Smooth muscle cell (in vitro differentiated cells): Measurements from ENCODE around the gene HCN1. TPM values are rescaled to one million over a fixed set of nuclear protein-coding genes. Genes with fewer than 3 reads are reported as not detected.

ENCODE experiments used
- DNase-seq: peaks from one replicate; lab custom pipeline; 2025; ENCODE audit not compliant: unreplicated experiment; lab: John Stamatoyannopoulos, UW
- H2AFZ ChIP-seq: fragments of 200-600 bp; sonication (generic); 2 replicates; pipeline ENCODE4 v1.6.0; 2016; ENCODE audit warnings: antibody characterized with exemption, low read depth, mild to moderate bottlenecking
- H3F3A ChIP-seq: fragments of 200-600 bp; sonication (generic); 2 replicates; pipeline ENCODE4 v1.6.0; 2017; ENCODE audit warnings: antibody characterized with exemption, low read depth
- H3K27ac ChIP-seq: fragments of 200-600 bp; sonication (generic); 2 replicates; pipeline ENCODE4 v1.5.1; 2016; ENCODE audit warnings: low read depth, mild to moderate bottlenecking
- H3K27me3 ChIP-seq: fragments of 200-600 bp; sonication (generic); 2 replicates; pipeline ENCODE4 v1.6.1; 2016; ENCODE audit warnings: low read depth, mild to moderate bottlenecking
- H3K36me3 ChIP-seq: fragments of 200-600 bp; sonication (generic); 2 replicates; pipeline ENCODE4 v1.5.1; 2016; ENCODE audit warnings: low read depth
- H3K4me1 ChIP-seq: fragments of 200-600 bp; sonication (generic); 2 replicates; pipeline ENCODE4 v1.5.1; 2016; ENCODE audit warnings: low read depth
- H3K4me2 ChIP-seq: fragments of 200-600 bp; sonication (generic); 2 replicates; pipeline ENCODE4 v1.6.0; 2016; ENCODE audit warnings: mild to moderate bottlenecking
- H3K4me3 ChIP-seq: fragments of 200-600 bp; sonication (generic); 2 replicates; pipeline ENCODE4 v1.5.1; 2016; ENCODE audit warnings: mild to moderate bottlenecking
- H3K79me2 ChIP-seq: fragments of 200-600 bp; sonication (generic); 2 replicates; pipeline ENCODE4 v1.6.0; 2016; ENCODE audit warnings: low read depth, mild to moderate bottlenecking
- H3K9ac ChIP-seq: fragments of 200-600 bp; sonication (generic); 2 replicates; pipeline ENCODE4 v1.6.0; 2016; ENCODE audit warnings: low read depth
- H3K9me3 ChIP-seq: fragments of 200-600 bp; sonication (generic); replicated peaks from 2 replicates; pipeline ENCODE4 v1.5.1; 2016; ENCODE audit warnings: low read depth
- H4K20me1 ChIP-seq: fragments of 200-600 bp; sonication (generic); 2 replicates; pipeline ENCODE4 v1.6.0; 2016; ENCODE audit warnings: low read depth
- CTCF ChIP-seq: fragments of 200-600 bp; sonication (generic); IDR thresholded peaks from 2 replicates; pipeline ENCODE4 v1.5.1; 2017; ENCODE audit warnings: borderline replicate concordance, mild to moderate bottlenecking, antibody characterized with exemption; ENCODE audit not compliant: insufficient read depth, poor library complexity, severe bottlenecking
- WGBS: methylation state at CpG from one replicate; pipeline ENCODE4 v1.1.7; 2016; ENCODE audit warnings: low lambda C conversion rate; 5-methylcytosine and 5-hydroxymethylcytosine counted together
- polyA plus RNA-seq: library from polyadenylated mRNA; unstranded; fragments of >200 nt; fragmentation: Nextera tagmentation; extraction: Ambion mirVana; gene quantifications from 2 replicates; pipeline ENCODE4 v1.2.1, GENCODE V29; 2016
- total RNA-seq: library from RNA; depleted of rRNA; stranded (reverse); fragments of >200 nt; gene quantifications from 2 replicates; pipeline ENCODE4 v1.2.3, GENCODE V29; 2014

Gene HCN1
- total and polyA plus RNA-seq, 2 experiments from 2014 or later = not detected

DNA sequence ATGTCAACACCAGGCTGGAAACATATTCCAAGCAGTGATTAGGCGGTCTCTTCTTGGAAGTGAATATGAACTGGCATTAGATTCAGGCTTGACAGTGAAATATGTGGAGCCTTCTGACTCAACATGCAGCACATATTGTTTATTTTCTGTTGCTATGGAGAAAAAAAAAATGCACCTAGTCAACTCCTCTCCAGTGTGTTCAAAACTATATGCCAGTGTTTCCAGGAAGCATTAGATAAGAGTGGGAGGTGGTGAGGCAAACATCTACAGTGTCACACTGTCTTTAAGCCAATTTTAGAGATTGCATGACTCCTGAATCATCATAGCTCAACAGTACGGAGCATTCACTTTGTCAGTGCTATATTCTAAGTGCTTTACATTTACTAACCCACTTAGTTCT is 117.9 kb downstream of the HCN1 start:
- WGBS = 49% methylated on average over 2 of the region's 2 CpGs
- H2AFZ ChIP-seq = no peak overlapping the region
- H4K20me1 ChIP-seq = no peaks in the 10 kb centered on the region
- H3K9me3 ChIP-seq = no peaks in the 10 kb centered on the region
- H3K4me1 ChIP-seq = no peaks in the 10 kb centered on the region
- no peak for TF ChIP-seq CTCF
- no peak overlapping the region for H3K27ac ChIP-seq
- no peak overlapping the region for H3K4me2 ChIP-seq
- H3K79me2 ChIP-seq = no peaks in the 10 kb centered on the region
- no peaks in the 10 kb centered on the region for H3K27me3 ChIP-seq
- DNase-seq = no peak
- no peak overlapping the region for H3K4me3 ChIP-seq
- no peaks in the 10 kb centered on the region for H3F3A ChIP-seq
- H3K36me3 ChIP-seq = no peaks in the 10 kb centered on the region
- no peak overlapping the region for H3K9ac ChIP-seq

DNA sequence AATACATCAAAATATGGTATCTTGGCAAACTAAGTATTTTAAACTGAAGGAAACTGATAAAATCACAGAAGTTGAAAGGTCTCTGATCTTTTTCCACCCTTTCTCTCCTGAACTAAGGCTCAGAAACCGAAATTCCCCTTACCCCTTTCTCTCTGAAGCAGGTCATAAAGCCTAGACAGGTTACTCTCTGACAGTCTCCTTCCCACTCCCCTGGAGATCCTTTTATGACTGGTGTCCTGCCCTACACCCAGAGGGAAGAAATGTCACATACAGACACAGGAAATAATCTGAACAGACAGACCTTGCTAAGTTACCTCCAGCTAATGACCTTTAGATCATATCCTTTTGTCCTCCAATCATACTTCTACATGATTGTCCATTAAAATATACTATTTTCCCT is 127.4 kb downstream of the HCN1 start:
- Histone ChIP-seq H3K27ac (no peak overlapping the region), H3K9me3 (no peaks in the 10 kb centered on the region)

DNA sequence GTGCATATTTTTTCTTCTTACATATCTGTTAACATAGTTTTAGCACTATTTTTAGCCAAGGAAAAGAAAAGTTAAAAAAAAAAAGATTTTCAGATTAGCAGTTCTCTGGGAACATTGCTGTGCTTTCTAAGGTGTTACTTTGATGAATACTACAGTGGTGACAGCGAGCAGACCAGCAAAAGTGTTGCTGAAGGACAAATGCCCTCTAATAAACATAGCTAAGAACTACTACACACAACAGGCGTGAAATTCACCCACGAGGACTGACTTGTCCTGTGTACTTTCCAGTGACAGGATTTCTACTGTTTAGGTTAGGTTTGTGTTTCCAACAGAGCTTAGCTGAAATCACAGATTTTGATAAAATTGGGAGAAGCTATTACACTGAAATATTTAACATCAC is 153.8 kb downstream of the HCN1 start:
- no peaks in the 10 kb centered on the region for H3K9me3 ChIP-seq
- H3F3A ChIP-seq = no peaks in the 10 kb centered on the region
- no peak overlapping the region for H2AFZ ChIP-seq
- no peak for TF ChIP-seq CTCF
- 53% methylated on average over 3 of the region's 3 CpGs for WGBS
- H3K79me2 ChIP-seq = no peaks in the 10 kb centered on the region
- H3K27ac ChIP-seq = no peak overlapping the region
- no peak overlapping the region for H3K4me3 ChIP-seq
- DNase-seq = no peak
- H3K36me3 ChIP-seq = no peaks in the 10 kb centered on the region
- H4K20me1 ChIP-seq = no peaks in the 10 kb centered on the region
- H3K9ac ChIP-seq = no peak overlapping the region
- H3K4me1 ChIP-seq = no peaks in the 10 kb centered on the region
- H3K4me2 ChIP-seq = no peak overlapping the region
- H3K27me3 ChIP-seq = no peaks in the 10 kb centered on the region

More for the DNA sequence above, 127.4 kb downstream of the HCN1 start:
- no peak for DNase-seq
- H3K9ac ChIP-seq = no peak overlapping the region
- H4K20me1 ChIP-seq = no peaks in the 10 kb centered on the region
- no peaks in the 10 kb centered on the region for H3K4me1 ChIP-seq
- WGBS = 46% methylated on average over 1 of the region's 1 CpG
- H3K27me3 ChIP-seq = no peaks in the 10 kb centered on the region
- TF ChIP-seq CTCF = no peak
- no peak overlapping the region for H3K4me3 ChIP-seq
- no peaks in the 10 kb centered on the region for H3K36me3 ChIP-seq
- no peaks in the 10 kb centered on the region for H3F3A ChIP-seq
- H2AFZ ChIP-seq = no peak overlapping the region
- H3K79me2 ChIP-seq = no peaks in the 10 kb centered on the region
- no peak overlapping the region for H3K4me2 ChIP-seq

- H3K4me2 ChIP-seq = no peak overlapping the region
- H3K79me2 ChIP-seq = no peaks in the 10 kb centered on the region
- no peaks in the 10 kb centered on the region for H3F3A ChIP-seq
- H3K9me3 ChIP-seq = no peaks in the 10 kb centered on the region
- H4K20me1 ChIP-seq = no peaks in the 10 kb centered on the region
- no peak overlapping the region for H3K9ac ChIP-seq
- H3K27ac ChIP-seq = no peak overlapping the region
- no peaks in the 10 kb centered on the region for H3K27me3 ChIP-seq
- 100% methylated on average over 1 of the region's 1 CpG for WGBS
- no peak overlapping the region for H2AFZ ChIP-seq
- no peaks in the 10 kb centered on the region for H3K36me3 ChIP-seq
- no peak for DNase-seq
- no peak for TF ChIP-seq CTCF
- H3K4me1 ChIP-seq = peaks cover 11% of the 10 kb centered on the region
- H3K4me3 ChIP-seq = no peak overlapping the region
Measured at GRCh38 chr5:45533663-45534062, 162.5 kb downstream of the HCN1 start.
